ENCODE measurements around the gene STK11IP. TPM values are rescaled to one million over a fixed set of nuclear protein-coding genes. Genes with fewer than 3 reads are reported as not detected.

Gene STK11IP
- total and polyA plus RNA-seq, 2 of the 4 experiments (the other 2 are of a cell fraction): 14.5 to 19.7 TPM

DNA sequence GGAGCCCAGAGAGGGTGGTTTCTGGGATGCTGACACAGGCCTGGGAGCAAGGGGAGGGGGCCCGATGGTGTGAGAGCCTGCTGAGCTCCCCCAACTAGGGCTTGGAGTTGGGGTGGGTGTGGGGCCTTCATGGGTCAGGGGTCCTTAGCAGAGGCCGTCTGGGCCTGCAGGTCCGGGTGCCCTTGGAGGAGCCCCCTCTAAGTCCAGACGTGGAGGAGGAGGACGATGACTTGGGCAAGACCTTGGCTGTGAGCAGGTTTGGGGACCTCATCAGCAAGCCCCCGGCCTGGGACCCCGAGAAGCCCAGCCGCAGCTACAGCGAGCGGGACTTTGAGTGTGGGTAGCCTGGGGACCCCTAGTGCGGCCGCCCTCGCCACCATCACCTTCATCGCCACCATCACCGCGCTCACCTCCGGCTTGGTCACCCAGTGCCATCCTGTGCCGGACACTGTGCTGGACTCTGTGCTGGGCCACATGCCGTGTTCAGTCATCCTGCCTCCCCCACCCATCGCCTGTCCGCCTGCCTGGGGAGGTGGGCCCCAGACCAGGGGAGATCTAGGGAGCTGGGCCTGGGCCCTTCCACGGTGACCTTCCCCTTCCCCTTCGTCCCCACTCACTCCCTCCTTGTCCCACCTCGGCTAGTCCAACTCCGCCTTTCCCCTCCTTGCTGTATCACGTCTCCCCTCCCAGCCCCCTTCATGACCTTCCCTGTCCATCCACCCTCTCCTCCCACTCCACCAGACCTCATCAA, 30.8 kb downstream of the STK11IP start:
- Histone ChIP-seq H3K4me3 (ENCODE audit: insufficient read depth, low read depth, low read length) (peak overlapping the region; percentile 62), H2BK20ac (ENCODE audit: low read depth, low read length) (no peak overlapping the region), H3K36me3 (ENCODE audit: control insufficient read depth, insufficient read depth, low read length) (peaks cover 5% of the 10 kb centered on the region; the same call in 1 of the 2 replicates), H3K23ac (ENCODE audit: low read depth, low read length) (no peak overlapping the region), H3K4me1 (ENCODE audit: control insufficient read depth, insufficient read depth, low read length) (no peaks in the 10 kb centered on the region; the same call in none of the 2 replicates), H3K9me3 (ENCODE audit: control insufficient read depth, insufficient read depth, low read length) (no peaks in the 10 kb centered on the region), H2AK5ac (ENCODE audit: low read depth, low read length) (no peak overlapping the region; the same call in 1 of the 2 replicates), H3K56ac (ENCODE audit: extremely low read depth, insufficient read depth, low read length) (no peak overlapping the region), H3K27ac (ENCODE audit: insufficient read depth, low read length) (no peak overlapping the region), H4K8ac (ENCODE audit: low read depth in 2 of 2, low read length in 2 of 2) (peak overlapping the region in 1 of 2 experiments; percentile 25; a peak in 1 of 4 replicates), H2BK120ac (ENCODE audit: low read depth, low read length) (no peak overlapping the region), H4K5ac (ENCODE audit: low read depth, low read length) (no peak overlapping the region), H2AFZ (replicated peaks; ENCODE audit: low read length, poor library complexity) (no peak overlapping the region), H3K4ac (ENCODE audit: low read depth, low read length) (no peak overlapping the region), H3K14ac (replicated peaks; ENCODE audit: low read depth, low read length) (no peak overlapping the region), H2BK5ac (ENCODE audit: low read depth, low read length, poor library complexity, severe bottlenecking) (no peak overlapping the region), H3K9me1 (ENCODE audit: insufficient read depth, low read length) (no peaks in the 10 kb centered on the region; the same call in 1 of the 2 replicates), H4K20me1 (ENCODE audit: insufficient read depth, low read length) (no peaks in the 10 kb centered on the region; the same call in none of the 2 replicates), H2AK9ac (replicated peaks; ENCODE audit: low read depth, low read length, poor library complexity) (peak overlapping the region; percentile 28), H3K9ac (ENCODE audit: low read depth, low read length) (no peak overlapping the region), H3K4me2 (ENCODE audit: low read depth, low read length) (peak overlapping the region; percentile 78; the same call in 1 of the 2 replicates), H3K27me3 (ENCODE audit: control insufficient read depth, insufficient read depth, low read length) (peaks cover 30% of the 10 kb centered on the region), H2BK15ac (ENCODE audit: low read depth, low read length) (no peak overlapping the region), H3K79me1 (ENCODE audit: low read depth in 1 of 2, low read length in 2 of 2) (no peaks in the 10 kb centered on the region), H3K18ac (ENCODE audit: low read depth, low read length) (no peak overlapping the region), H4K91ac (ENCODE audit: insufficient read depth, low read depth, low read length) (no peak overlapping the region)
- POLR2A ChIA-PET (ENCODE audit: unreplicated experiment): no interaction called here
- no peak for DNase-seq
- CTCF ChIA-PET: interaction anchor here (0.9 kb wide), 1 partner anchor 87 kb away, joined by 3 read pairs; no protein-coding TSS in a partner anchor
- intact Hi-C loops (cut with micrococcal nuclease) (no loop called here), dilution Hi-C loops (cut with HindIII; ENCODE audit: low sequenced_read_pairs, unreplicated experiment) (no loop called here), in situ Hi-C loops (cut with MboI; ENCODE audit: low sequenced_read_pairs) (no loop called here)
- BruUV-seq (replicated peaks): no TSS peak
- TF ChIP-seq, protein P1, sequence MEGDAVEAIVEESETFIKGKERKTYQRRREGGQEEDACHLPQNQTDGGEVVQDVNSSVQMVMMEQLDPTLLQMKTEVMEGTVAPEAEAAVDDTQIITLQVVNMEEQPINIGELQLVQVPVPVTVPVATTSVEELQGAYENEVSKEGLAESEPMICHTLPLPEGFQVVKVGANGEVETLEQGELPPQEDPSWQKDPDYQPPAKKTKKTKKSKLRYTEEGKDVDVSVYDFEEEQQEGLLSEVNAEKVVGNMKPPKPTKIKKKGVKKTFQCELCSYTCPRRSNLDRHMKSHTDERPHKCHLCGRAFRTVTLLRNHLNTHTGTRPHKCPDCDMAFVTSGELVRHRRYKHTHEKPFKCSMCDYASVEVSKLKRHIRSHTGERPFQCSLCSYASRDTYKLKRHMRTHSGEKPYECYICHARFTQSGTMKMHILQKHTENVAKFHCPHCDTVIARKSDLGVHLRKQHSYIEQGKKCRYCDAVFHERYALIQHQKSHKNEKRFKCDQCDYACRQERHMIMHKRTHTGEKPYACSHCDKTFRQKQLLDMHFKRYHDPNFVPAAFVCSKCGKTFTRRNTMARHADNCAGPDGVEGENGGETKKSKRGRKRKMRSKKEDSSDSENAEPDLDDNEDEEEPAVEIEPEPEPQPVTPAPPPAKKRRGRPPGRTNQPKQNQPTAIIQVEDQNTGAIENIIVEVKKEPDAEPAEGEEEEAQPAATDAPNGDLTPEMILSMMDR (conservative IDR thresholded peaks at IDR 0.05; ENCODE audit: low read depth, low read length): no peak
- no peak for TF ChIP-seq SMC3 (IDR thresholded peaks at IDR 0.05; ENCODE audit: low read depth, low read length)
- no peak for ATAC-seq (ENCODE audit: low read depth)
- 83% methylated on average over 9 of the region's 26 CpGs; no CpG with 5 or more reads in 1 of the 2 experiments for WGBS, 2 experiments (ENCODE audit: extremely low coverage in 2 of 2, insufficient read length in 1 of 2)

Data from IMR-90 (cell line).